ENCODE measurements around the gene TMEM31. TPM values are rescaled to one million over a fixed set of nuclear protein-coding genes. Genes with fewer than 3 reads are reported as not detected.

TMEM31 gene
- total and polyA plus RNA-seq, 2 of the 4 experiments (the other 2 are of a cell fraction) = 0.17 TPM; not detected in 1

GRCh38 chrX:103737696-103738095, 27.0 kb downstream of the TMEM31 start:
- Histone ChIP-seq H4K20me1 (ENCODE audit: insufficient read depth, low read length) (no peaks in the 10 kb centered on the region), H3K9ac (ENCODE audit: low read depth, low read length) (no peak overlapping the region), H3K4me2 (ENCODE audit: low read depth, low read length) (no peak overlapping the region), H2BK120ac (ENCODE audit: low read depth, low read length) (no peak overlapping the region), H3K4me1 (ENCODE audit: control insufficient read depth, insufficient read depth, low read length) (no peaks in the 10 kb centered on the region), H2BK5ac (ENCODE audit: low read depth, low read length, poor library complexity, severe bottlenecking) (no peak overlapping the region), H2BK15ac (ENCODE audit: low read depth, low read length) (no peak overlapping the region), H4K91ac (ENCODE audit: insufficient read depth, low read depth, low read length) (no peak overlapping the region), H3K14ac (replicated peaks; ENCODE audit: low read depth, low read length) (no peak overlapping the region), H2AK5ac (ENCODE audit: low read depth, low read length) (no peak overlapping the region), H3K4ac (ENCODE audit: low read depth, low read length) (no peak overlapping the region), H3K27me3 (ENCODE audit: control insufficient read depth, insufficient read depth, low read length) (peaks cover 11% of the 10 kb centered on the region), H3K27ac (ENCODE audit: insufficient read depth, low read length) (no peak overlapping the region), H3K9me1 (ENCODE audit: insufficient read depth, low read length) (no peaks in the 10 kb centered on the region), H2AFZ (replicated peaks; ENCODE audit: low read length, poor library complexity) (no peak overlapping the region), H3K9me3 (ENCODE audit: control insufficient read depth, insufficient read depth, low read length) (no peaks in the 10 kb centered on the region; the same call in 1 of the 2 replicates), H3K79me1 (ENCODE audit: low read depth in 1 of 2, low read length in 2 of 2) (no peaks in the 10 kb centered on the region), H3K18ac (ENCODE audit: low read depth, low read length) (no peak overlapping the region), H3K4me3 (ENCODE audit: insufficient read depth, low read depth, low read length) (no peak overlapping the region), H4K8ac (ENCODE audit: low read depth in 2 of 2, low read length in 2 of 2) (no peak overlapping the region), H4K5ac (ENCODE audit: low read depth, low read length) (no peak overlapping the region), H3K23ac (ENCODE audit: low read depth, low read length) (no peak overlapping the region), H2BK20ac (ENCODE audit: low read depth, low read length) (no peak overlapping the region), H3K36me3 (ENCODE audit: control insufficient read depth, insufficient read depth, low read length) (no peaks in the 10 kb centered on the region), H3K56ac (ENCODE audit: extremely low read depth, insufficient read depth, low read length) (no peak overlapping the region), H2AK9ac (replicated peaks; ENCODE audit: low read depth, low read length, poor library complexity) (no peak overlapping the region)
- no peak for TF ChIP-seq USF2 (IDR thresholded peaks at IDR 0.05; ENCODE audit: low read depth, low read length)
- no peak for TF ChIP-seq MXI1 (IDR thresholded peaks at IDR 0.05; ENCODE audit: borderline replicate concordance, low read depth, low read length)
- TF ChIP-seq FOS (IDR thresholded peaks at IDR 0.05; ENCODE audit: low read depth, low read length) = no peak
- TF ChIP-seq NFE2L2 (IDR thresholded peaks at IDR 0.05; ENCODE audit: low read depth, low read length) = no peak
- TF ChIP-seq CEBPB (IDR thresholded peaks at IDR 0.05; ENCODE audit: low read depth, low read length) = no peak
- TF ChIP-seq RAD21 (IDR thresholded peaks at IDR 0.05; ENCODE audit: low read length) = no peak
- TF ChIP-seq MAFK (IDR thresholded peaks at IDR 0.05; ENCODE audit: low read depth, low read length) = no peak
- no peak for TF ChIP-seq CHD1 (IDR thresholded peaks at IDR 0.05; ENCODE audit: low read depth, low read length)
- TF ChIP-seq CTCF (conservative IDR thresholded peaks at IDR 0.05; ENCODE audit: low read depth, low read length) = no peak
- TF ChIP-seq POLR2A (IDR thresholded peaks at IDR 0.05; ENCODE audit: low read depth, low read length) = no peak
- TF ChIP-seq ELK1 (IDR thresholded peaks at IDR 0.05; ENCODE audit: borderline replicate concordance, low read depth, low read length) = no peak
- CTCF ChIA-PET = no interaction called here
- dilution Hi-C loops (cut with HindIII; ENCODE audit: low sequenced_read_pairs, unreplicated experiment) = no loop called here
- POLR2A ChIA-PET (ENCODE audit: unreplicated experiment) = no interaction called here
- in situ Hi-C loops (cut with MboI; ENCODE audit: low sequenced_read_pairs) = no loop called here
- no peak for DNase-seq
- intact Hi-C loops (cut with micrococcal nuclease) = no loop called here
- BruUV-seq (replicated peaks) = no TSS peak
- ATAC-seq (ENCODE audit: low read depth) = no peak

Measured in IMR-90 (cell line).